B cell (primary cell): ENCODE results near the gene CAMK4.

ENCODE experiments used
- EZH2 ChIP-seq: IDR thresholded peaks from 2 replicates; pipeline ENCODE4 v1.6.1; 2012; ENCODE audit warnings: borderline replicate concordance, low read depth, mild to moderate bottlenecking, moderate library complexity, low read length; ENCODE audit not compliant: insufficient read depth, poor library complexity, severe bottlenecking
- TF ChIP-seq, protein P1 (sequence below): fragments of 200-600 bp; IDR thresholded peaks from one replicate; pipeline ENCODE4 v1.8.0; 2022; ENCODE audit warnings: antibody characterized with exemption, mild to moderate bottlenecking

- TF ChIP-seq, protein P1, sequence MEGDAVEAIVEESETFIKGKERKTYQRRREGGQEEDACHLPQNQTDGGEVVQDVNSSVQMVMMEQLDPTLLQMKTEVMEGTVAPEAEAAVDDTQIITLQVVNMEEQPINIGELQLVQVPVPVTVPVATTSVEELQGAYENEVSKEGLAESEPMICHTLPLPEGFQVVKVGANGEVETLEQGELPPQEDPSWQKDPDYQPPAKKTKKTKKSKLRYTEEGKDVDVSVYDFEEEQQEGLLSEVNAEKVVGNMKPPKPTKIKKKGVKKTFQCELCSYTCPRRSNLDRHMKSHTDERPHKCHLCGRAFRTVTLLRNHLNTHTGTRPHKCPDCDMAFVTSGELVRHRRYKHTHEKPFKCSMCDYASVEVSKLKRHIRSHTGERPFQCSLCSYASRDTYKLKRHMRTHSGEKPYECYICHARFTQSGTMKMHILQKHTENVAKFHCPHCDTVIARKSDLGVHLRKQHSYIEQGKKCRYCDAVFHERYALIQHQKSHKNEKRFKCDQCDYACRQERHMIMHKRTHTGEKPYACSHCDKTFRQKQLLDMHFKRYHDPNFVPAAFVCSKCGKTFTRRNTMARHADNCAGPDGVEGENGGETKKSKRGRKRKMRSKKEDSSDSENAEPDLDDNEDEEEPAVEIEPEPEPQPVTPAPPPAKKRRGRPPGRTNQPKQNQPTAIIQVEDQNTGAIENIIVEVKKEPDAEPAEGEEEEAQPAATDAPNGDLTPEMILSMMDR = no peak
- no peak for TF ChIP-seq EZH2
These were observed 248.4 kb downstream of the CAMK4 start for GRCh38 chr5:111472579-111472978.
